Right hindlimb (tissue), 1 donor: Measurements from ENCODE around the gene ARID1A.
"Not testable (repeated sequence)": the region's sequence is repeated elsewhere in the genome, so short reads cannot be mapped to it uniquely, and the experiment has no call there.

Experiments
- DNase-seq: peaks from one replicate; pipeline ENCODE4 v3.0.0-alpha.2; 2018

Gene ARID1A

DNA sequence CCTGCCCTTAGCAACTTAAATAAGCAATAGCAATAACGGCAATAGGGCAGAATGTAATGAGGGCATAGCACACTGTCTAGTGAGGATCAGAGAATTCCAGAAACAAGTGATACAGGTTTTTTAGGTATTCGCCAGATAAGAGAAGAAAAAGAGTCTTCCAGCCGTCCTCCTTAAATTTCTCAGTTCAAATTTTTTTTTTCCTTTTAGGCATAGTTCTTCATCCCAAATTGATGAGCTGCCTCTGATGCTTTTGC, 93.7 kb downstream of the ARID1A start:
- DNase-seq, result no peak

DNA sequence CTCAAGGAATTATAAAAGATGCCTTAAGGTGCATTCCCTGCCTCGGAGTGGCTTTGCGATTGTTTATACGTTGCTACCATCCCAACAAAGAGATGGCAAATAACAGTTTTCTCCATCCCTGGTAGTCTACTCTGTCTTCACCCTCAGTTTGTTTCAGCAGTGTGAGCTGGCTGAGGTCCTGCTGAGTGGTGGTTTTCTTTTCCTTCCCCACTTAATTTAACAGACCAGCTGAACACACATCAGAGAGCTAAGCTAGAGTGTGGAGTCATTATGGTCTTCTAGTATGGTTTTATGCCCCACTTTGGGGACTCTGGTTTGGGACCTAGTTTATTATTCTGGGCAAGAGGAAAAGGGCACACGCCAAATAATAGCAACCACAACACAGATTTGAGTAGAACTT, 94.1 kb downstream of the ARID1A start:
- no peak for DNase-seq

DNA sequence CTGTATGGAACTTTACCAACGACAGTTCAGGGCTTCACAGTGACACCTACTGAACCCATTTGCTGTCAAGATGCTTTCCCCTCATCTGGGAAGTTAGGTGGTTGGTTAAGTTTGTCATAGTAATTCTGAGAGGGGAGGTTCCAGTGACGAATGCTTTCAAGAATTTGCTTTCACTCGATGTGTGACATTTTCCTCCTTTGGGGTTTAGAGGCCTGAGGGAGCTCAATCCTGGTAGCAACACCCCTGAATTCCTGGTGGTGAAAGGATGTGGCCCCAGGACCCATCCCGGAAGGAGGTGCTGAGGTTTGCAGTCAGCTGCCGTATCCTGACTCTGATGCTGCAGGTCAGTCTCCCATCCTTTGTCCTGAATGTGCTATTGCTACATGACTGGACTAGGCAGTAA, 94.7 kb downstream of the ARID1A start:
- no peak for DNase-seq

DNA sequence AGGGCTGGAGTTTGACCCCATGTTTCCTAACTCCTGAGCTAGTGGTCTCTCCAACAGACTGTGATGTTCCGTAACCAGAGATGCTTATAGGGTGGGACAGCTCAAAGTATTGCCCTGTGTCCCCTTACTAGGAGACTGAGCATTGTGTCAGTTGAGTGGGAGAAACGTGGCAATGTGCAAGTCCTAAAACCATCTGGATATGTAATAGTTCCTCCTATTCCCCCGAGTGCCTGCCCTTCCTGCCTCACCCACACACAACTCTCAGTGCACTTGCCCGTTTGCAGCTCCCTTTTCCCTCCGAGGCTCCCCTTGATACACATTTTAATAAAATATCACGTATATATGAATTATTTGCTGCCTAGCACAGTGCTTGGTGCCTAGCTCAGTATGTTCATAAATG, 95.3 kb downstream of the ARID1A start:
- DNase-seq, result no peak

DNA sequence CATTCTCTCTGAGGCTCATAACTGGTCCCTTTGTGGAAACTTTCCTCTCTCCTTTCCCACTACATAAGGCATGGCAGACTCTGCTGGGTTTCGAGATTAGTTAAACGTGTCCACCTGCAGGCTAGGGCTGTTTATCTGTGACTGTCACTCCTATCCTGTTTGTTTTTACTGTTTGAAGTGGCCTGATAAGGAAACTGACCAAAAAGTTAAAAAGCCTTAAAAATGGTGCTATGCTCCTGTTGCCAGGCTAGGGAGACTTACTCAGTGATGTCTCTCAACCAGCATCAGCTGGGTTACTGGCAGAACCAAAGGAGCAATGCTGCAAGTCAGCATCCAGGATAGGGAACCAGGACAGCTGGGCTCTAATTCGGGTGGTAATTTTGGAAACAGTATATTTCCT, 95.8 kb downstream of the ARID1A start:
- DNase-seq, result no peak

DNA sequence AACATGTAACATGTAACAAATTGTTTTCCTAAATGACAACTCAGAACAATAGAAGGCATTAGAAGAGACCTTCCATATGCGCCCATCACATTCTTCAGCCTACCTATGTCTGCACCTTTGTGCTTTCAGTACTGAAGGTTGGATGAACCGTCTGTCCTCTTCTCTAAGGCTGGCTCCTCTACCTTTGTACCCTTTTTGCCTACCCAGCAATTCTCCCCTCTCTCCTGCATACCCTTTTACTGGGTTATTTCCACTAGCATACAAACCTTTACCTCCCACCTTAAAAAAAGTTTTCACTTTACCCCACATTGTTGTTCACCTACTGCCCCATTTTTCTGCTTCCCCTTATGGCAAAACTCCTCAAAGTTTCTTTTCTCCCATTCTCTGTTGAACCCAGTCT, 97.1 kb downstream of the ARID1A start:
- DNase-seq, result no peak

DNA sequence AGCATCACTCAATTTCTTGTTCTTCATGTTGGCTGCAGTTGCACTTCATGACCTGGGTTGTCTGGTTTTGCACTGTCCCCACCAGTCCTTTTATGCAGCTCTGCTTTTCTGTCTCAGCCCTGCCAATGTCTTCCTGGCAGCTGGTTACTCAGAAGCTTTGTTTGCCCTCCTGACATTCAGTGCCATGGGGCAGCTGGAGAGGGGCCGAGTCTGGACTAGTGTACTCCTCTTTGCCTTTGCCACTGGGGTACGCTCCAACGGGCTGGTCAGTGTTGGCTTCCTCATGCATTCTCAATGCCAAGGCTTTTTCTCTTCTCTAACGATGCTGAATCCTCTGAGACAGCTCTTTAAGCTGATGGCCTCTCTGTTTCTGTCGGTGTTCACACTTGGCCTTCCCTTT, 98.6 kb downstream of the ARID1A start:
- no peak for DNase-seq

DNA sequence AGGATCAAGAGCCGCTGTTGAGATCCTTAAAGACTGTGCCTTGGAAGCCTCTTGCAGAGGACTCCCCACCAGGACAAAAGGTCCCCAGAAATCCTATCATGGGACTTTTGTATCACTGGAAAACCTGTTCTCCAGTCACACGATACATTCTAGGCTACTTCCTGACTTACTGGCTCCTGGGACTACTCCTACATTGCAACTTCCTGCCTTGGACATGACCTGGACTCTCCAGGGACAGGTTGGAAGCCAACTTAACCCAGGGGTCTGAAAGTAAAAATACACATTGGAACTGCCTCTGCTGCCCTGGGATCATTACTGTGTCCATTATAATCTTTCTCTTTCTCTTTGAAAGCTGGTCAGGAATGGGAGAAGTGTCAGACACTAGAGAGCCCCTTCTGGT, 101.8 kb downstream of the ARID1A start:
- DNase-seq, result no peak

DNA sequence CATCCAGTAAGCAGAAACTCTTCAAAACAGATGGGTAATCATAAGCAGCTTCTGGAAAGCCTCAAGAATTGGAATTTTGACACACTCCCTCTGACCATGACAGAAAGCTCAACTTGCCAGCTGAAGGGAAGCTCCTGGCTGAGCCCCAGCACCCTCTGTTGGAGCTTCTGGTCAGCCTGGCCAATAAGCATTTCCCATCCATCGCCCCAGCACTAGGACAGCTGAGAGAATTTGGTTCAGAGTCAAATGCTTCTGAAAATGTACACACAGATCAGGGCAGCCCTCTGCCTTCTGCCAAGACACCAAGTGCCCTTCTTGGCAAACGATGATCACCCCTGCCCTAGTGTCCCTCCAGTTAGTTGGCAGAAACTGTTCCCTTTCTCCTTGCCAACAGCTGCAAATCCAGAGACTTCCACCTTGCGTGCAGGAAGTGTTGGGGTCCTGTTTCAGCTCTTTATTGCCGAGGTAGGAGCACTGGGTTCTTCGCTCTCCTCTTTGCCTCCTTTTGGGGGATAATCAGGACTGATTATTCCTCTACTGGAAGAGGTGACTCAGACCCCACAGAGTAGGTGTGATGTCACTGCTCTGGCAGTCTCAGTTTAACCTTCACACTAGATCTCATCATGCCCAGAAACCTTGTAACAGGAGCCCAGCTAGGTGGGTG, 103.8 kb downstream of the ARID1A start:
- DNase-seq, result peak; percentile 85

DNA sequence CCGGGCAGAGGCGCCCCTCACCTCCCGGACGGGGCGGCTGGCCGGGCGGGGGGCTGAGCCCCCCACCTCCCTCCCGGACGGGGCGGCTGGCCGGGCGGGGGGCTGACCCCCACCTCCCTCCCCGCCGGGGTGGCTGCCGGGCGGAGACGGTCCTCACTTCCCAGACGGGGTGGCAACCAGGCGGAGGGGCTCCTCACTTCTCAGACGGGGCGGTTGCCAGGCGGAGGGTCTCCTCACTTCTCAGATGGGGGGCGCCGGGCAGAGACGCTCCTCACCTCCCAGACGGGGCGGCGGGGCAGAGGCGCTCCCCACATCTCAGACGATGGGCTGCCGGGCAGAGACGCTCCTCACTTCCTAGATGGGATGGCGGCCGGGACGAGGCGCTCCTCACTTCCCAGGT, 108.1 kb downstream of the ARID1A start:
- not testable (repeated sequence) for DNase-seq

DNA sequence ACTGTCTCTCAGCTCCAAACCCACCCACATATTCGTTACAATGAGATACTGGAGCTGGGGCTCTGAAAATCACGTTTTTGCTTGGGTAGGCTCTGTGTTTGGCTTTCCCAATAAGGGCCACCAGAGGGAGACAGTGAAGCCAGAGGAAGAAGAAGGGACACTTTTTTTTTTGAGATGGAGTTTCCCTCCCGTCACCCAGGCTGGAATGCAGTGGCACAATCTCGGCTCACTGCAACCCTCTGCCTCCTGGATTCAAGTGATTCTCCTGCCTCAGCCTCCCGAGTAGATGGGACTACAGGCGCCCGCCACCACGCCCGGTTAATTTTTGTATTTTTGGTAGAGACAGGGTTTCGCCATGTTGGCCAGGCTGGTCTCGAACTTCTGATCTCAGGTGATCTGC, 114.3 kb downstream of the ARID1A start:
- DNase-seq, result peak; percentile 59

DNA sequence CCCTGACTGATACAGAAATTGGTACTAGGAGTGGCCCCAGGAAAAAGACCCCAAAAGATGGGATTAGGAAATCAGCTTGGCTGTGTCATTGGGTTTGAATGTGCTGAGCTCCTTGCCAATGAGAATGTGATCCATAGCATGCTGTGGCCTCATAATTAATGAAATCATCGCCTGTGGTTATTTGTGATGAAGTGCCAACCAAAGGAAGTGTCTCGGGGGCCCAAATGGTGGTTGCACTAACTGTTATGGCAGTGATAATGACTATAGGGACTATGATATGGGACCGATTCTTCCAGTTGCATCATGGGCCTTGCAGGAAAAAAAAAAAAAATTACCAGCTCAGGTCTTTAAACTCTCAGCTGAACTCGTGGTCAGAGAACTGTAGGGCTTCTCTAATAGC, 115.2 kb downstream of the ARID1A start:
- no peak for DNase-seq

DNA sequence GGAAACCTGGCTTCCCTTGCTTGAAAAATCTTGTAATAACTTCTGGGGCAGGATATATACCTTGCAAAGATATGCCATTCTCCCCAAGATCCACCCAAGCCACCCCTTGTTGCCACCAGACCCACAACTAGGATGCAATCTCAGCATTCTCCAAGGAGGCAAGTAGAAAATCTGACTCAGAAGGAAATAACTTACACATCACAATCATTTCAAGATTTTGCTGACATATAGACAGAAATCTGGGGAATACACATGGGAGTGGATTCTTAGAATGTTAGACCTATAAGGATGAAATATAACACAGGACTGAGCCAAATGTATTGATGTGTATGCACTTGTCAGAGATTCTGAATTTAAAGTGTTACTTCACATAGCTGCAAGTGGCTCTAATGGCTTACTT, 115.9 kb downstream of the ARID1A start:
- DNase-seq, result no peak

DNA sequence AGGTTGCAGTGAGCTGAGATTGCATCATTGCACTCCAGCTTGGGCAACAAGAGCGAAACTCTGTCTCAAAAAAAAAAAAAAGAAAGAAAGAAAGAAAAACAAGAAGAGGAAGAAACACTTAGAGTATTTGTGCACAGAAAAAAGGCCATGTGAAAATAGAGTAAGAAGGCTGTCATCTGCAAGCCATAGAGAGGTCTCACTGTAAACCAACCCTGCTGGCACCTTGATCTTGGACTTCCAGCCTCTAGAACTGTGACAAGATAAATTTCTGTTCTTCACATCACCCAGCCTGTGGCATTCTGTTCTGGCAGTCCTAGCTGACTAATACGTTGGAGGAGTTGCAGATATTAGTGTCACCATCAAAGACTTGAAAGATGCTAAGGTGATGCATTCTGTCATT, 118.6 kb downstream of the ARID1A start:
- no peak for DNase-seq

DNA sequence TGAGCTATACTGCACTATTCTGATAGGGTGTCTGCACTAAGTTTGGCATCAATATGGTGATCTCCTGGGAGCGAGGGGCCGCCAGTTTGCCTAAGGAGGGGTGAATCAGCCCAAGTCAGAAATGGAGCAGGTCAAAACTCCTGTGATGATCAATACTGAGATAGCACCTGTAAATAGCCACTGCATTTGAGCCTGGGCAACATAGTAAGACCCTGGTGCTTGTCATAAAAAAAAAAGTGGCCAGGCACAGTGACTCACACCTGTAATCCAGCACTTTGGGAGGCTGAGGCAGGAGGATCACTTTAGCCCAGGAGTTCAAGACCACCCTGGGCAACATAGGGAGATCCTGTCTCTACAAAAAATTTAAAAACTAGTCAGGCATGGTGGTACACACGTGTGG, 119.1 kb downstream of the ARID1A start:
- DNase-seq, result no peak

DNA sequence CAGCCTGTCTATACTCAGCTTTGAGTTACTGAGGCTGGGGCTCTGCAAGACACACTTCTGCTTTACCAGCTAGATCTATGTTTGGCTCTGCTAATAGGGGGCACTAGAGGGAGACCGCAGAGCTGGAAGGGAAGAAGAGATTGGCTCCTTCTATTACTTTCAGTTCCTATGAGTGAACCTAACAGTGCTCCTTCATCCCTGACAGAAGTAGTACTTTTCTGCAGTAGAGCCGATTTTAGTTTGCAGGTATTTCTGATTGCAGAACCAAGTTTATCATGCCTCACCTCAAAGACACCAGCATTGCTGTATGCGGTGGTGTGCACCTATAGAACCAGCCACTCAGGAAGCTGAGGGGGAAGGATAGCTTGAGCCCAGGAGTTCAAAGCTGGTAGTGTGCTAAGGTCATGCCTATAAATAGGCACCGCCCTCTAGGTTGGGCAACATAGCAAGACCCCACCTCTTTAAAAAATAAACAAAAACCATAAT, 125.0 kb downstream of the ARID1A start:
- DNase-seq, result no peak

DNA sequence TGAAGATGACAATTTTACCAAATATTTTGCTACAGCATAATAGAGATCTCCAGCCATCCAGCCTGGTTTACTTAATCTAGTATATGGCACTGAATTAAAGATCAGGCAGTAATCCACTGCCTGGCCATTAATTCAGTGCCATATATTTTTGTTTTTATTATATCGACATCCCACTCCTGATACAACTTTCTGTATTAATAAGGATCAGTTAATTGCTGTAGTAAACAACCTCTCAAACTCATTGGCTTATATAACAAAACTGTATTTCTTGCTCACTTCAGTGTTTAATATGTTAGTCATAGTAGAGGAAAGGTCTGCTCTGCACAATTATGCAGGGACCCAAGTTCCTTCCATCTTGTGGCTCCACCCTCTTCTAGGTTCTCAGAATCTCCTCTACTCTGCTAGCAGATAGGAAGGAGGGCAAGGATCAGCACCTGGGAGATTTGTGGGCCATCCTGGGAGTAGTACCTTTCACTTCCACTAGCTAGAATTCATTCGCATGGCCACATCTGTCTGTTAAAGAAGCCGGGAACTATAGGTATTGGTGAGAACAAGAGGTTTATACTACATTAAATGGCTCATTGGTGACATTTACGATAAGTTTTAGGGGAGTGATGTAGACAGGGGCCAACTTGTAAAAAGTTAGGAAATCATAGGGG, 127.1 kb downstream of the ARID1A start:
- DNase-seq, result no peak

DNA sequence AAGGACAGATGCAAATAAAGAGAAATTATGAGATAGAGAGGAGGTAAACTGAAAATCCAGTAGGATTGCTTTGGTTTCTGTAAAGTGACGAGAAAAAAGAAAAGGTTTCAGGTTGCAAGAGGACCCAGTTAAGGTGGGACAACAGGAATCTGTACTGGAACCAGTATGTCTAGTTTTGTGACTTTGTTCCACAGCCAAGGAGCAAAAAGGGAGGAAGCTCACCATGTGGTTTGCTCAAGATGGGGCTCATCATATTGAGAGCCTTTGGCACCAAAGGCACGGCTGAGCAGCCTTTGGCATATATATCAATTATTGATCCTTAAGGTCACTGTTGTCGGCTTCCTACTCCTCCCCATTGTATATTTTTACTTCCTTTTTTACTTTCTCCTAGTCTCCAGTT, 128.9 kb downstream of the ARID1A start:
- DNase-seq, result no peak

DNA sequence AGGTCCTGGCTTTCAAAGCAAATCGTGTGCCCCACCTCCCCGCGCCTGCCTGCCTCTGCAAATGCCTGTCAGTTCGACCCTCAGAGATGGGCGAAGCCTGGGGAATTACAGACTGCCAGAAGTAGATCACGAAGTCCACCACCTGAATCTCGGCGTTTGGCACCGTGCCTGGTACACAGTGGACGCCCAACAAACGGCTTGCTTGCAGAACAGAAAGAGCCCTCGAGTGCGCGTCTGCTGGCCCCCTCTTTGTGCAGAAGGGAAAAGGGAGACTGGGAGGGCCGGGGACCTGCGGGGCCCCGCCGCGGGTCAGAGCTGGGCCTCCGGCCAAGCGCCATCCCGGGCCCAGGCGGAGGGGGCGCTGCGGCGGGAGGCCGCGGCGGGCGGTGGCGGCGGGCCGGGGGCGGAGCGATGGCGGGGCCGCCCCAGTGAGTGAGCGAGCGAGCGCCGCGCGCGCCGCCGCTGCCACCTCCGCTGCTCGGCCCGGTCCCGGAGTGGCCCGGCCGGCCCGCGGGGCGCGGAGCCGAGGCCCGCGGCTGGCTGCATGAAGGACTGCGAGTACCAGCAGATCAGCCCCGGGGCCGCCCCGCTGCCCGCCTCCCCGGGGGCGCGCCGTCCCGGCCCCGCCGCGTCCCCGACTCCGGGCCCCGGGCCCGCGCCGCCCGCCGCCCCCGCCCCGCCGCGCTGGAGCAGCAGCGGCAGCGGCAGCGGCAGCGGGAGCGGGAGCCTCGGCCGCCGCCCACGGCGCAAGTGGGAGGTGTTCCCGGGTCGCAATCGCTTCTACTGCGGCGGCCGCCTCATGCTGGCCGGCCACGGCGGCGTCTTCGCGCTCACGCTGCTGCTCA, 130.7 kb downstream of the ARID1A start, which contains the start of gene ZDHHC18:
Gene ZDHHC18, plus strand, starts transcription at position 428 of the 845 bp plus-strand sequence. Its CDS starts 117 bp downstream, at position 545.
- DNase-seq, result peak; percentile 79

DNA sequence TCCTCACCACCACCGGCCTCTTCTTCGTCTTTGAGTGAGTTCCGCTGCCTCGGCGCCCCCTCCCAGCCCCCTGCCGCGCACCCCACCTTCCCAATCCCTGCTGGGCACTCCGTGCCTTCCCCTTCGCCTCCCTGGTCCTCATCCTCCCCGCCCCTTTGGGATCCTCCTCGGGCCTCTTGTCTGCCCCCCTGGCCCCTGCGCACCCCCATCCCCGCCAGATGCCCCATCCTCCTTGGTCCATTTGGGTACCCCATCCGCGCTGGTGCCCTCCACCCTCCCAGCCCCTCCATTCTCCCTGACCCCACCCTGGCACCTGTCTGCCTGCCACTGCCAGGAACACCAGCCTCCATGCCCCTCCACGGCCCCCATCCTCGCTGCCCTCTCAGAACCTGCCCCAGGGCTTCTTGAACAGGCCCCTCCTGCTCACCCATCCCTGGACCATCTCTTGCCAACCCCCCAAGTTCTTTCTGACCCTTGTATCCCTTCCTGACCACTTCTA, 131.3 kb downstream of the ARID1A start:
- no peak for DNase-seq

DNA sequence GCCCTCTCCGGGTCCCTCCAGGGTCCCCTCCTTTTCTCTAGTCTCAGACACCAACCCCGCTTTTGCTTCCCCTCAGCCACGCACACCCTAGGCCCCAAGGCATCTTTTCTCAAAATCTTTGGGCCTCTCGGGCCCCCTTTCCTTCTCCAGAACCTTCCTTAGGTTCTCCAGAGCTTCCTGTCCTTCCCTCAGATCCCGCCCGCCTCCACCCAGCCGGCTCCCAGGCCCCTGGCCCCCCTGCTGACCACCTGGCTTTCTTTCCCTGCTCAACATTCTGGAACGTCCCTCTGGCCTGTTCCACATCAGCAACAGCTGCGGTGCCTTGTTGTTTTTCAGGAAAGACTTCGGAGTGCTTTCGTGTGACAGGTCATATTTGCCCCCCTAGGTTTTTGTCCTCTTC, 131.8 kb downstream of the ARID1A start:
- peak; percentile 60 for DNase-seq

DNA sequence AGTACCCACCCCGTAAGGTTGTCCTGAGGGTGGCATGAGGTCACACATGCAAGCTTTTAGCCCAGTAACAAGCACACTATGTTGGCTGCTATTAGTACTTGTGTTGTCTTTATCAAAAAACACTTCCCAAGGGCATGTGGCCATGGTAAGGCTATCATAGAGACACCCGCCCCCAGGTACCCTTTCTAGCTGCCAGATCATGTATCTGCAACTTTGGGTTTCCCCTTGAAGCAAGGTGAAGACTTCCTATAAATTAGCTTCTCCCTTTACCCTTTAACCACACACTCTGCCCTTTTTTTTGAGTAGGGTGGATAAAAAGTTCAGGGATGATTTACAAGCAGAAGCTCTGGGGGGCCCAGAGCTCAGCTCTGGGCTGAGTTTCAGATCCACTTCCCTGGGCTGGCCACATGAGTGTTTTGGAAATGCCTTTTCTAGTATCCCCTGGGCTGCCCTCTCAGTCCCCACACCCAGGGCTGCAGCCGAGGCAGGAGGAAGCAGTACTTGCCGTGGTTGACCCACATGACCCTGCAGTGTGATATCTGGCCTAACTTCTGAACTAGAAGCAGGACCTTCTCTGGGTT, 132.7 kb downstream of the ARID1A start:
- DNase-seq, result no peak

DNA sequence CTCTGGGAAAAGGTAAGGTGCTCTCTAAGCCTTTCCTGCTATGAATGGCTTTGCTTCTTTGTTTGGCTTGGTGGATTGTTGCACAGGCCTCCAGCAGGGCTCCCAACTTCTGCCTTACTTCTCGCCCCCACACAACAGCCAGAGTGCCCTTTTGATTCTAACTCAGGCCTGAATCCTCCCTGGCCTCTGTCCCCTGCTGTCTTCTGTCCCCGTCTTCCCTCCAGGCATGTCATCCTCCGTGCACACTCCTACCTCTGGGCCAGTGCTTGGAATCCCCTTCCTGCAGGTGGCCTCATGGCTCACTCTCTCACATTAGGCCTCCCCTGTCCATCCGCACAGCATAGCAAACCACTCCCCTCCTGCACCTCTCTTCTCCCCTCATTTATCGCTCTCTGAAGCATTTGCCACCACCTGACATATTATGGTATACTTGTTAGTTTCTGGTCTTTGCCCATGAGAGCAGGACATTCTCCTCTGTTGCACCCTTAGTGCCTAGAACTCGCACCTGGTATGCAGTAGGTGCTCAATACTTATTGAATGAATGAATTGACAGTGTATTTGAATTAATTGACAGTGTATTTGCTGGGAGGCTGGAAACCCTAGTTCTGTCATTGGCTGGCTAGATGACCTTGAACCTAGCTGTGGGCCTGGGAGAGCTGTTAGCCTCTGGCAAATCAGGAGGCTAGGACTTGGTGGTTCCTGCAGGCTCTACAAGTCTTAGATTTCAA, 133.5 kb downstream of the ARID1A start:
- DNase-seq, result no peak
